CD4-positive, alpha-beta T cell treated with Interleukin-17A for 4 hours (primary cell): ENCODE results near the gene CHN2.
"Not testable (repeated sequence)": the region's sequence is repeated elsewhere in the genome, so short reads cannot be mapped to it uniquely, and the experiment has no call there.

Experiments used
- DNase-seq: peaks from one replicate; pipeline ENCODE4 v3.0.0-alpha.2; 2020; ENCODE audit warnings: mixed read lengths

The CHN2 gene

GRCh38 chr7:29190349-29191045, 4.1 kb upstream of the CHN2 start:
- no peak for DNase-seq

DNA sequence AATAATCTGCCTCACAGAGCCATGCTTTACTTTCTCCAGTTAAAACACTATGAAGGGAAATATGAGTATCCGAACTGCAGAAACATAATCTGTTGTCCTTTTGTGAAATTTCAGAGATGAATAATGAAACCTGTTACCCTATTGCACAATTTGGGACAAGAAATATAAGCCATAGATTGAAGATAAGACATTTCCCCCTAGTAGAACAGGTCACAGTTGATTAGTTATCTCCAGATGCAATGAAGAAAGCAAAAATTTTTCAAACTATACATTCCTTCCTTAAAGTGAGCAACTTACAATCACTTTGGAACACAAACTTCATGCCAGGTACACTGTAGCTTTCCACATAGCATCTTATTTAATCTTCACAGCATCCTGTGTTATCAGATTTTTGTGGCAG, 2.3 kb upstream of the CHN2 start:
- DNase-seq, result no peak

- DNase-seq, result no peak
Measured at GRCh38 chr7:29192811-29193210, 1.8 kb upstream of the CHN2 start.

DNA sequence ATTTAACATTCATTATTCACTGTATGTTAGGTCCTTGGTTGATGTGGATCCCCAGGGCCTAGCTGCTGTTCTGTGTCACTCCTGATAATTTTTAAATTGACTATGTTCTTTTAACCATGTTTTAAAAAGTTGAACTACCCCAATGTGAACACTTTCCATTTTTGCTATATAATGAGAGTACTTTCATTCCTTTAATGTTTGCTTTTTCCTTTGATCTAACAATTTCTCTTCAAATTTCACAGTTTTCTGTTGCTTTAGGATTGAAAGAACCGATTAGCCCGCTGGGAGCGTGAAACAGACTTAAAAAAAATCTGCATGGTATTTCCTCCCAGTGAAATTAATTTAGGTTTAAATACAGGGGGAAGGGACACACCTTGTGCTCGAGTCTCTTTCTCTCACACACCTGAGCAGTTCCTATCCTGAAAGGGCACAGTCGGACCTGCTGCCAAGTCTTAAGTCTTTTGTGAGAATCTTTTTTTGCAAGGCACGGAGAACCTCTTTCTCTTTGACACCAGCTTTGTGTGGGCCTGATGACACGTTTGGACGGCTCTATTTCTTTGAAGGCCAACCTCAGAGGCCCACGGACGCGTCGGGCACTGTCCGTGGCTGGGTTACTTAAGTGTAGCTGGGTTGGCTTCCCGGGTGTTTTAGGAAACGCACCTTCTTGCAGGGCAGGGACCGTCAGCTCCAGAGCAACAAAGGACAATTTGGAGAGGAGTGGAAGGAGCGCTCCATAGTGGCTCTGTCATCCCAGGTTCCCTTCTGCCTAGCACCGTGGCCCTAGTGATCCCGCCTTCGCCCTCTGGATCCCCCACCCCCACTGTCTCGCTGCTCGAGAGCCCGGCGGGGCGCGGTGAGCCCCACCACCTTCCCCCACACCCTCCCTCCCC, 1.0 kb upstream of the CHN2 start:
- DNase-seq, result no peak

DNA sequence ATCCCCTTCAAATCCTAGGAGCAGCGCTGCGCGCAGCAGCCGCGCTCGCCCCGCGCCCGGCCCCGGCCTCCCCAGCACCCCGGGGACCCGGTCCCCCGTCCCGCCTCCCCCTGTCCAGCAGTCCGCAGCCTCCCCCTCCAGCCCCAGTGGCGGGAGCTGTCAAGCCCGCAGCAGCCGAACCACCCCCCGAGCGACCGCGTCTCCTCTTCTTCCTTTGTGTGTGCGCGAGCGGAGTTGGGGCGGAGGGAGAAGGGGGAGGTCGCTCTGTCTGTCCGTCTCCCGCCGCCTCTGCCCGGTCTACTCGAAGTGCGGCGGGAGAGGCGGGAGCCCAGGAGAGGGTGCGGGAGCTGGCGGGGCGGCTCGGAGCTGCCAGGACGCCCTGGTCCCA, 375 bp upstream of the CHN2 start:
- no peak for DNase-seq

DNA sequence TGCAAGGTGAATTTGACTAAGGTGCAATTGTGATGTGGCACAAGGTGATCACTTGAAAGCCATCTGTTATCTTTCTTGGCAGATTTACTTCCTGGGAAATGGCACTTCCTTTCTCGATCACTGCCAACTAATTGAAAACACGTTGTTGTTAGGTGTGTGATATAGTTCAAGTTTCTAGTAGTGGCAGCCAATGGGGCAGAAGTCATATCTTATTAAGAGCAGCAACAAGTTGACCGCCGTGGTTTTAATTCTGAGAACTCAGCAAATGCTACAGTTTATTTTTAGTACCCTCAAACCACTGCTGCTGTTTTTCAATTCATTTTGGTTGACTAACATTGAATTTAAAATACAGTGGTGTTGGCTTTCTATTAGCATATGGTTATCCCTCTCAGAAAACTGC, 1.6 kb downstream of the CHN2 start:
- DNase-seq, result no peak

- no peak for DNase-seq
Measured at GRCh38 chr7:29196971-29197595, 2.5 kb downstream of the CHN2 start.

DNA sequence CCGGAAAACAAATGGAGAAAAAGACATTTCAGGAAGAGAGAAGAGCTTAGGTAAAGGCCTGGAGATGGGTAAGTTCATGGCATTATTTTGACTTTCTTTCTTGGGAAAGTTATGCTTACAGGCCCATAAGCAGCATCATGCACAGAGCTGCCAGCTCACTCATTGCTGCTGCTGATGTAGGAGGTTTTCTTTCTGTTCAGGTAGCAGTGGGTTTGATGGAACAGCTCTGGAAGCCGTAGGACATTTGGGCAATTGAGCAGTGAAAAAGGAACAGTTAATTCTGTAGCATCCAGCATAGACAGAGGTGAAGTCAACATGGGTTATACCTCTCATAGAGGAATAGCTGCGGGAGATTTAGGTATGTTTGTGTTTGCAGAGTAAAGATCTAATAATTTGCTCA, 3.3 kb downstream of the CHN2 start:
- DNase-seq, result no peak

DNA sequence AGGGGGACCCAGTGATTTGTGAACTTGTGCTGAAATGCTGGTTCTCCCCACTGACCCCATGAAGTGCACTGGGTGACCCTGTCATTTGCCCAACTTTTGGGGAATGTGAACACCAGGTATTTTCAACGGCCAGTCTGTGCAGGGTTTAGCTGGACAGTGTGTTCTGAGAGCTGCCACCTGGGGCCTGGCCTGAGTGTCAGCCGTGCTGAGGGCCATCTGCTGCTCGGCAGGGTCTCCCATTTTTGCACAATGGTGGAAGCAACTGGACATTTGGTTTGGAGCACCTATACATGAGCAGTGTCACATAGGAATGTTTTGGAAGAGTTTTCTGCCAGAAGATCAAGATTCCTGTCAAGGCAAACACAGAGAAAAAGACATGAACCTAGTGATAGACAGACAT, 5.2 kb downstream of the CHN2 start:
- no peak for DNase-seq

DNA sequence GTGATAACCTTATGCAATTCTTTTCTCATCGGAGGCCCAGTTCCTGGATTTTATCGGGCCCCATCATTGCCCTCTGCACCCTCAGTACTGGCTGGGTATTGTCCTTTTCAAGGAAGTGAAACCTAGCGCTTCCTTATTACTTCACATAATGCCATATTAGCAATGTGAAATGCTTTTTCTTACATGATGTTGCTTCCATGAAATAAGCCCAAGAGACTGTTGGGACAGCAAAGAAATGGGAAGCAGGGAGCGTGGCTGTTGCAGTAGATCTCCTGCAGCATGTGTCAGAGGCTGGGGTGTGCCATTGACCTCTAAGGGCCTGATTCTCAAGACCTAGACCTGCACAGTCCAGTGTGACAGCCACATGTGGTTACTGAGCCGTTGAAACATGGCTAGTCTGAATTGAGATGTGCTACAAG, 8.1 kb downstream of the CHN2 start:
- DNase-seq, result no peak

DNA sequence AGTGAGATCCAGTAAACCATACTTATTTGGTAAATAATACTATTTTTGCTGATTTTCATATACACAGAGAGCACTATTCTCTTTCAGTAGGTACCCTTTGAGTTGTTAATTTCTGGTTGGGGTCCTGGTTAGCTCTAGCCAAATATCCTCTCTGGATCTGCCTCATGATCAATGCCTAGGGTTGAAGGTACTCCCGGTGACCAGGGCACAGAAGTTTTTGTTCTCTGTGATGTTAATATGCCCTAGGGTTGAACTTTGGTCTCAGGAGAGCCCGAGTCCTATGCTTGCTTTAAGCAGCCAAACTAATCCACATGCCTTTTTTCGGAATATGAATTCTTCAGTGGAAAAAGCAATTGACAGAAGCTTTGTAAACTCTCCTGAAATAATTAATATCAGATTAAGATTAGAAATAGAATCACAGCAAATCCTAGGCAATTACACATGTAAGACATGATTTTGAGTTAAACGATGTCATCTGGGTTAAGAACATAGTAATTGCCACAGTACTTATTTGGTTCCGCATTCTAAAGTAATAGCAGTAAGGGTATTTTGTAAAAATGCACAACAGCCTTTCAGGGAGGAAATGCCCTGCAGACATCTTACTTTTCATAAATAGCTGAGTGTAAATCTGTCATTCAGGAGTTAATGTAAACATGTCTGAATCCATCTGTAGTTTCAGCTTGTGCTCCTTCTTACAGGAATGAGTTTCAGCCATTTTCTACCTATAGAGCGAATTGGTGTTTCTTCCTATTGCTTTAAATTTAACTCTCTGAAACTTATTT, 10.1 kb downstream of the CHN2 start:
- DNase-seq, result no peak

GRCh38 chr7:29207162-29207801, 12.7 kb downstream of the CHN2 start:
- no peak for DNase-seq

DNA sequence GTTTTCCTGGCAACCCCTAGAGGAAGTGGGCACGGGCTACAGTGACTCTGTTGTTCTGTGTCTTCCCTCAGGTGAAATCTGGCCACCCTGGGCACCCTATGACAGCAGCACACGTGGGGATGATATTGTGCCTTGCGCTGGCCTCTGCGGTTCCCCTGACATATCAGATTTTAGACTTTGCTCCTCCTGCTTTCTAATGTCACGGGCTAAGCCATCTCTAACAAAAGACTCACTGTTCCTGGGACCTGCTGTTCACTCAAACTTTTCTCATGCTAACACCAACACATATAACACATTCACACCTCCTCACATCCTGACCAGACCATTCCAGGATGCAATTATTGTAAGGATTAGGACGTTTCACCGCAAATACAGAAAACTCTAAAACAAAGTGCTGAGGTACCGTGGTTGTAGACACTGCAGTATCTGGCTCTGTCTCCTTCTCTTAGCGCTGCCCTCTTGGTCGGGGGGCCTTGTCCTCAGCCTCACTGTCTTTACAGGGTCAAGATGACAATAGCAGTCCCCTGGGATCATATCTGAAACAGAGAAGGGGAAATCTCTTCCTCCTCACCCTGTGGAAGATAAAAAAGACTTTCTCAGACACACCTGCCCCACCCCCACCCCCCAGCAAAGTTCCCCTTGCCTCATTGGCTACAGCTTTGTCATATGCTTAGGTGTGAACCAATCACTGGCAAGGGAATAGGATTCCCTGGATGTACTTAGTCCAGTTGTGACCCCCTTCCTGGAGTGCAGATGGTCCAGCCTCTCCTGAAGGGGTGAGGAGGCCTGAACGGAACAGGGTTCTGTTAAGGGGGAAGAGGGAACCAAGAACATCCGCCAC, 14.1 kb downstream of the CHN2 start:
- no peak for DNase-seq

DNA sequence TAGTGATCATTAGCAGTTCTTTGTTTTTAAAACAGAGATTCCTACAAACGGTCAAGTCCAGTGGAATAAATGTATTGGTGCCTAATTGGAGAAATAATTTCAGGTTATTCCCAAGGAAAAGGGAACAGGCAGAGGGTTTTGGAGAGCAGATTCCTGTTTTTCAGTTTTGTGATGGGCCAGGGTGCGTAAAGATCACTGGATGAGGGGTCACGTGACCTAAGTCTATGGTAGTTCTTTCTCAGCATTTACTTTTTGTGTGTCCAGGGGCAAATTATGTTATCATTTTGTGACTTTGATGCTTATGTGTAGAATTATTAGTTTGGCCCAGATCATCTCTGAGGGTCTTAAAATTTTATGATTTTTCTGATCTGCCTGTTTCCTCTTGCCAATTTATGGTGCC, 15.2 kb downstream of the CHN2 start:
- no peak for DNase-seq

- not testable (repeated sequence) for DNase-seq
Measured at GRCh38 chr7:29212736-29213135, 18.2 kb downstream of the CHN2 start.

DNA sequence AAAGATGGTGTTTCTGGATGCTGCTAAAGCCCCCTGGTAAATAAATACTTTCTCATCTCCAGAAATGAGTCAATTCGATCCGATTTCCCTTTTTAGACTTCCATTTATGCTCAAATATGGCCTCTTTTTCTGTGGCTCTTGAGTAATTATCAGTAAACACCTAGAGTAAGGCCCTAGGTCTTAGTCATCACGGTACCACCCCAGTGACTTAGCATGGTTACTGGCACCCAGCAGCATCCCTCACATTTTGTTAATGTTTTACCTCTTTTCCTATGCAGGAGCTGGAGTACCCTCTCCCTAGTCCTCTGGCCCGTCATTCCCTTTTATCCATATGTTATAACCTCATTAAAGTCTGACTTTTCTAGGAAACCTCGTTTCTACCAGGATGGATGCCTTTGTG, 19.5 kb downstream of the CHN2 start:
- DNase-seq, result no peak

- DNase-seq, result no peak
Measured at GRCh38 chr7:29214816-29215215, 20.2 kb downstream of the CHN2 start.

DNA sequence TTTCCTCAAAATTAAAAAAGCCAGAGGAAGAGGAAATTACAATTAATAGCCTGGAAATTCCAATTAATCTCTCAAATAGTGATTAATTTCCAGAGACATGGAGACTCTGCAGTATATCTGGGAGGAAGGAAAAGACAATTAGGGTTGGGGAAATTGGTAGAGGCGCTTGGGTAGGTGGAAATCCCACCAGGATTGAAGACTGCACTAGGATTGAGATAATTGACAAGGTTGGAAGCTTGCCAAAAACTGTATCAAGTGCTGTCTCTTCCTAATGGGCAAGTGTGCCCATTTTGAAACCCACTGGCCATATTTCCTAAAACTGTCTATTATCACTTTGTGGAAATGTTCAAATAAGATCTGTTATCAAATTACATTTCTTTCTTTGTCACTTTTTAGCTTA, 21.6 kb downstream of the CHN2 start:
- DNase-seq, result no peak

DNA sequence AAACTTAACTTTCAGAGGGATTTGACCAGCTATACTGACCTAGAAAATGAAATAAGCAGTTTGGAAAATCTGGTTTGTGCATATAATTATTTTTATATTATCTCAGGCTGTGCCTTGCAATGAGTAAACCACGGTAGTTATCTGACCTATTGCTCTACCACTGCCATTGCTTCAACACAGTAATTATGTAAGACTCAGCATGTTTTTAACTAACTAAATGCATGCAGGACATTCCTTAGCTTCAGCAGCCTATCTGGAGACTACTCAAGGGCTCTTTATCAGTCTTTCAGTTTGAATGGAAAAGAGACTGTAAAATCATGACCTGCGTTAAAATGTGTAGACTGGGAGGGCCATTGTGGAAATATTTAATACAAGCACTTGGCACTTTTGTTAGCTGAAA, 22.5 kb downstream of the CHN2 start:
- no peak for DNase-seq

DNA sequence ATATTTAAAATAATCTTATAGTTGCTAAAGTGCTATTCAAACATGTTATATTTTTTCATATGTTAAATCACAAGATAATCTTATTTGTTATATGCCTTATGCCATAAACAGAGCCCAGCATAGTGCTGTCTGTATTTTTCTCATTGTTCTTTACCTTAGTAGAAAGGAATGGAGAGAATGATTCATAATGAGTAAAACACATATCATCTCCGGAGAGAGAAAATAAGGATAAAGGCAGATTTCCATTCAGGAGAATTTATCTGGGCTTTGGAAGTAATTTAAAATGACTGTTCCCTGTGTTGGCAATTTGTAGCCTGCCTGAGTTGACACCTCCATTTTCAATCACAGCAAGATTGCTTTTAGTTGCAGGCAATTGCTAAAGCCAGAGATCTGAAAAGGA, 30.2 kb downstream of the CHN2 start:
- DNase-seq, result no peak

DNA sequence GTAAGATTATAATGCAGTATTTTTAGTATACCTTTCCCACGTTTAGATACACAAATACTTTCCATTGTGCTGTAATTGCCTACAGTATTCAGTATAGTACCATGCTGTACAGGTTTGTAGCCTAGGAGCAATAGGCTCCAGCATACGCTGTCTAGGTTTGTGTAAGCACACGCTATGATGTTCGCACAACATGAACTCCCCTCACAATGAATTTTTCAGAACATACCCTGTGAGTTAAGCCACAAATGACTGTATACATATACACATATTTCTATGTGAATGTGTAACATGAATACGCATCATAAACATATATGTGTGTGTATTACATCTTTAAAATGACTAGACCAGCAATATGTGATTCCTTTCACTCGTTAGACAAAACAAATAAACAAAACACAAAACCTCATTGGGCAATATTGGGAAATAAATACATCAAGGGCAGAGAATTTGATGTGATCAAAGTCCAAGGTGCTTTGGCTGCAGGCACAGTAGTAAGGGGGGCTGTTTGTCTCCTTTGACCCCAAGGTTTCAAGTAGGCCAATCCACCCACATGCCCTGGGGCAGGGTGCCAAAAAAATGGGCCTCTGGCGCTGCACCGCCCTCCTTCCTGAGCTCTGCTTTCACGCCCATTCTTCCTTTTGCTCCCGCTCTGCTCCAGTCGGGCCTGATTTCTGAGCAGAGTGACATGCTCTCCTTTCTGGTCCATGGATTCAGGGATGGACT, 33.9 kb downstream of the CHN2 start:
- DNase-seq, result no peak
